ENCODE measurements around the gene CHST8. TPM values are rescaled to one million over a fixed set of nuclear protein-coding genes. Genes with fewer than 3 reads are reported as not detected.
"Not testable (repeated sequence)": the region's sequence is repeated elsewhere in the genome, so short reads cannot be mapped to it uniquely, and the experiment has no call there.

The CHST8 gene
- total RNA-seq, 1 donor from 2014 or later = 0.07 TPM

- DNase-seq (ENCODE audit: low read depth, low spot score) = no peak
Observed at GRCh38 chr19:33616857-33617256, 4.9 kb upstream of the CHST8 start.

GRCh38 chr19:33618363-33618762, 3.4 kb upstream of the CHST8 start:
- DNase-seq (ENCODE audit: low read depth, low spot score) = not testable (repeated sequence)

GRCh38 chr19:33618884-33619283, 2.9 kb upstream of the CHST8 start:
- no peak for DNase-seq (ENCODE audit: low read depth, low spot score)

GRCh38 chr19:33620611-33621010, 1.1 kb upstream of the CHST8 start:
- DNase-seq (ENCODE audit: low read depth, low spot score) = no peak

GRCh38 chr19:33621065-33621785, 528 bp upstream of the CHST8 start:
- DNase-seq (ENCODE audit: low read depth, low spot score) = no peak

GRCh38 chr19:33622505-33622808, 704 bp downstream of the CHST8 start:
- DNase-seq (ENCODE audit: low read depth, low spot score) = no peak

GRCh38 chr19:33622809-33623511, 1.2 kb downstream of the CHST8 start:
- DNase-seq (ENCODE audit: low read depth, low spot score) = no peak

- DNase-seq (ENCODE audit: low read depth, low spot score) = no peak
Observed at GRCh38 chr19:33624586-33624985, 2.8 kb downstream of the CHST8 start.

GRCh38 chr19:33627526-33627925, 5.8 kb downstream of the CHST8 start:
- DNase-seq (ENCODE audit: low read depth, low spot score) = no peak

- no peak for DNase-seq (ENCODE audit: low read depth, low spot score)
Observed at GRCh38 chr19:33627962-33628839, 6.4 kb downstream of the CHST8 start.

- DNase-seq (ENCODE audit: low read depth, low spot score) = no peak
Observed at GRCh38 chr19:33628921-33629825, 7.4 kb downstream of the CHST8 start.

GRCh38 chr19:33629826-33630375, 8.1 kb downstream of the CHST8 start:
- DNase-seq (ENCODE audit: low read depth, low spot score) = no peak

GRCh38 chr19:33630880-33631608, 9.3 kb downstream of the CHST8 start:
- DNase-seq (ENCODE audit: low read depth, low spot score) = no peak

- DNase-seq (ENCODE audit: low read depth, low spot score) = no peak
Observed at GRCh38 chr19:33631609-33631973, 9.8 kb downstream of the CHST8 start.

- DNase-seq (ENCODE audit: low read depth, low spot score) = no peak
Observed at GRCh38 chr19:33634361-33635091, 12.8 kb downstream of the CHST8 start.

- no peak for DNase-seq (ENCODE audit: low read depth, low spot score)
Observed at GRCh38 chr19:33638167-33639034, 16.6 kb downstream of the CHST8 start.

- DNase-seq (ENCODE audit: low read depth, low spot score) = no peak
Observed at GRCh38 chr19:33639035-33639681, 17.4 kb downstream of the CHST8 start.

- no peak for DNase-seq (ENCODE audit: low read depth, low spot score)
Observed at GRCh38 chr19:33640773-33641172, 19.0 kb downstream of the CHST8 start.

All from pulmonary artery endothelial cell (primary cell).